A549 (cell line): ENCODE data around the gene TRIM13. TPM values are rescaled to one million over a fixed set of nuclear protein-coding genes. Genes with fewer than 3 reads are reported as not detected.

ENCODE experiments used
- ATAC-seq, 2 experiments: fragments of 200-7000 bp in 1 of 2; fragments of >200 bp in 1 of 2; cut with Nextera tagmentation in 1 of 2; cut with Tn5 transposase in 1 of 2; 3 replicates each; pipeline versions ENCODE4 v1.8.0 to v1.9.1; 2018 to 2020; ENCODE audit warnings: mild to moderate bottlenecking in 1 of 2, moderate library complexity in 1 of 2
- CTCF ChIA-PET: fragments of 300-600 bp; sonication (Branson Sonifier 250); formaldehyde crosslinking; extraction: SDS; loops from one replicate; lab custom pipeline; 2021; ENCODE audit warnings: antibody characterized with exemption, inconsistent platforms; lab: Yijun Ruan, JAX
- POLR2A ChIA-PET: fragments of 350-600 bp; formaldehyde crosslinking; extraction: SDS; loops from one replicate; lab custom pipeline; 2021; ENCODE audit warnings: antibody characterized with exemption, inconsistent platforms; lab: Yijun Ruan, JAX
- DNase-seq, 2 experiments: peaks; one replicate each; pipeline versions ENCODE4 v3.0.0 to v3.0.0-alpha.2; 2011 to 2016; ENCODE audit warnings: low read depth in 1 of 2, low spot score in 1 of 2
- FAIRE-seq: peaks from 2 replicates; lab custom pipeline; 2011; peaks lifted over from hg19 to GRCh38; lab: Jason Lieb, UNC
- H3K27ac ChIP-seq, 2 experiments: fragments of >200 bp; sonication (Bioruptor Twin); formaldehyde crosslinking; 3 replicates each; pipeline ENCODE4 v1.5.1; 2016 to 2017
- H3K4me1 ChIP-seq: fragments of >200 bp; sonication (Bioruptor Twin); formaldehyde crosslinking; 3 replicates; pipeline ENCODE4 v1.6.1; 2016
- H3K4me2 ChIP-seq: fragments of >200 bp; sonication (Bioruptor Twin); formaldehyde crosslinking; 3 replicates; pipeline ENCODE4 v1.6.1; 2016
- H3K4me3 ChIP-seq: fragments of >200 bp; sonication (Bioruptor Twin); formaldehyde crosslinking; 3 replicates; pipeline ENCODE4 v1.5.1; 2016
- H3K9me3 ChIP-seq: fragments of >200 bp; sonication (Bioruptor Twin); formaldehyde crosslinking; 3 replicates; pipeline ENCODE4 v1.6.1; 2016
- BHLHE40 ChIP-seq: IDR thresholded peaks from 2 replicates; pipeline ENCODE4 v1.6.1; 2012; ENCODE audit warnings: low read depth, low read length, inconsistent platforms
- CEBPB ChIP-seq, 2 experiments: fragments of >200 bp in 1 of 2; sonication (Bioruptor Twin) in 1 of 2; formaldehyde crosslinking in 1 of 2; IDR thresholded peaks; 2 replicates each; pipeline ENCODE4 v1.6.1; 2012 to 2016
- CHD2 ChIP-seq: fragments of 150-350 bp; IDR thresholded peaks from 2 replicates; pipeline ENCODE4 v1.6.1; 2014; ENCODE audit warnings: low read length; ENCODE audit not compliant: partially characterized antibody
- CHD4 ChIP-seq: fragments of 200-600 bp; sonication (generic); IDR thresholded peaks from 2 replicates; pipeline ENCODE4 v1.6.1; 2016; ENCODE audit warnings: antibody characterized with exemption, mild to moderate bottlenecking, borderline replicate concordance
- EHF ChIP-seq: fragments of 250-450 bp; sonication (Bioruptor Pico); IDR thresholded peaks from 2 replicates; pipeline ENCODE4 v1.5.0; 2020; ENCODE audit warnings: mild to moderate bottlenecking
- FOSB ChIP-seq: fragments of 250-450 bp; sonication (Bioruptor Pico); IDR thresholded peaks from 2 replicates; pipeline ENCODE4 v1.5.0; 2020; ENCODE audit warnings: mild to moderate bottlenecking, moderate library complexity
- FOSL2 ChIP-seq, 2 experiments: fragments of 450-650 bp in 1 of 2; fragments of >200 bp in 1 of 2; sonication (Bioruptor Twin) in 1 of 2; formaldehyde crosslinking; IDR thresholded peaks; 2 replicates each; pipeline versions ENCODE4 v1.5.0 to v1.6.1; 2016 to 2020; ENCODE audit warnings: mild to moderate bottlenecking in 1 of 2, moderate library complexity in 1 of 2
- GATA3 ChIP-seq: IDR thresholded peaks from 2 replicates; pipeline ENCODE4 v1.6.1; 2012; ENCODE audit warnings: borderline replicate concordance
- HOXB13 ChIP-seq: fragments of 250-450 bp; sonication (Bioruptor Pico); IDR thresholded peaks from 2 replicates; pipeline ENCODE4 v1.5.0; 2020; ENCODE audit warnings: low read depth, mild to moderate bottlenecking, moderate library complexity
- HOXB5 ChIP-seq: fragments of 250-450 bp; sonication (Bioruptor Pico); IDR thresholded peaks from 2 replicates; pipeline ENCODE4 v1.5.0; 2020; ENCODE audit warnings: mild to moderate bottlenecking, moderate library complexity
- JUNB ChIP-seq: fragments of >200 bp; sonication (Bioruptor Twin); formaldehyde crosslinking; IDR thresholded peaks from 2 replicates; pipeline ENCODE4 v1.6.1; 2016
- KDM1A ChIP-seq: fragments of 200-600 bp; sonication (generic); IDR thresholded peaks from 2 replicates; pipeline ENCODE4 v1.6.1; 2016; ENCODE audit warnings: low read depth, mild to moderate bottlenecking
- MAFK ChIP-seq: fragments of 450-650 bp; IDR thresholded peaks from 2 replicates; pipeline ENCODE4 v1.6.1; 2014; ENCODE audit not compliant: partially characterized antibody
- MYC ChIP-seq: IDR thresholded peaks from 2 replicates; pipeline ENCODE4 v1.6.1; 2012; ENCODE audit warnings: mild to moderate bottlenecking, inconsistent platforms, low read length, improper control_type of control experiment, borderline replicate concordance
- NFE2L2 ChIP-seq: fragments of 150-350 bp; conservative IDR thresholded peaks from 2 replicates; pipeline ENCODE4 v1.6.1; 2014; ENCODE audit warnings: low read length
- NR3C1 ChIP-seq: fragments of >200 bp; sonication (Bioruptor Twin); formaldehyde crosslinking; IDR thresholded peaks from 3 replicates; pipeline ENCODE4 v1.6.1; 2017
- POLR2A ChIP-seq: IDR thresholded peaks from 2 replicates; pipeline ENCODE4 v1.6.1; 2012; ENCODE audit warnings: mild to moderate bottlenecking, low read length
- POLR2AphosphoS2 ChIP-seq: conservative IDR thresholded peaks from 2 replicates; pipeline ENCODE4 v1.6.1; 2012; ENCODE audit warnings: low read length, improper control_type of control experiment, inconsistent platforms
- RAD21 ChIP-seq, 2 experiments: fragments of >200 bp in 1 of 2; sonication (Bioruptor Twin) in 1 of 2; formaldehyde crosslinking in 1 of 2; IDR thresholded peaks in 1 of 2; conservative IDR thresholded peaks in 1 of 2; 2 replicates in 1 of 2; 3 replicates in 1 of 2; pipeline ENCODE4 v1.6.1; 2012 to 2018; ENCODE audit warnings: inconsistent platforms in 1 of 2
- RCOR1 ChIP-seq: fragments of 150-350 bp; IDR thresholded peaks from 2 replicates; pipeline ENCODE4 v1.6.1; 2014; ENCODE audit warnings: antibody characterized with exemption, low read length, low read depth
- RFX5 ChIP-seq: fragments of 450-650 bp; IDR thresholded peaks from 2 replicates; pipeline ENCODE4 v1.7.1; 2014; ENCODE audit warnings: antibody characterized with exemption, mild to moderate bottlenecking, moderate library complexity
- SREBF2 ChIP-seq: fragments of 450-650 bp; IDR thresholded peaks from 2 replicates; pipeline ENCODE4 v1.6.1; 2014; ENCODE audit warnings: mild to moderate bottlenecking, moderate library complexity
- WGBS: methylation state at CpG from one replicate; pipeline ENCODE4 v1.1.6; 2017; ENCODE audit errors: missing lambda C conversion rate; 5-methylcytosine and 5-hydroxymethylcytosine counted together
- polyA plus RNA-seq, 4 experiments: library from polyadenylated mRNA; depleted of rRNA in 3 of 4; stranded (reverse); fragments of >200 nt; fragmentation: RNase III in 1 of 4; extraction: RNeasy Plus Mini Kit Qiagen cat#74134 plus additional on column Dnase treatment in 1 of 4; gene quantifications; 2 replicates in 3 of 4; 3 replicates in 1 of 4; pipeline ENCODE4 v1.2.3, GENCODE V29; 2011 to 2017
- TF ChIP-seq, protein P1 (sequence below): IDR thresholded peaks from 2 replicates; pipeline ENCODE4 v1.6.1; 2012
- TF ChIP-seq, protein P2 (sequence below): fragments of >200 bp; sonication (Bioruptor Twin); formaldehyde crosslinking; IDR thresholded peaks from 3 replicates; pipeline ENCODE4 v1.5.1; 2016
- TF ChIP-seq, protein P3 (sequence below): fragments of 250-450 bp; sonication (Bioruptor Pico); IDR thresholded peaks from 2 replicates; pipeline ENCODE4 v1.5.0; 2021; ENCODE audit warnings: mild to moderate bottlenecking, moderate library complexity, borderline replicate concordance
- TF ChIP-seq, protein P4 (sequence below): fragments of >200 bp; sonication (Bioruptor Twin); formaldehyde crosslinking; IDR thresholded peaks from 3 replicates; pipeline ENCODE4 v1.6.1; 2016
- TF ChIP-seq, protein P5 (sequence below): fragments of 450-650 bp; IDR thresholded peaks from 2 replicates; pipeline ENCODE4 v1.6.1; 2014; ENCODE audit warnings: antibody characterized with exemption

TRIM13 gene
- polyA plus RNA-seq, 2 of the 4 experiments (the other 2 are of a cell fraction) = 10.9 to 22.4 TPM

DNA sequence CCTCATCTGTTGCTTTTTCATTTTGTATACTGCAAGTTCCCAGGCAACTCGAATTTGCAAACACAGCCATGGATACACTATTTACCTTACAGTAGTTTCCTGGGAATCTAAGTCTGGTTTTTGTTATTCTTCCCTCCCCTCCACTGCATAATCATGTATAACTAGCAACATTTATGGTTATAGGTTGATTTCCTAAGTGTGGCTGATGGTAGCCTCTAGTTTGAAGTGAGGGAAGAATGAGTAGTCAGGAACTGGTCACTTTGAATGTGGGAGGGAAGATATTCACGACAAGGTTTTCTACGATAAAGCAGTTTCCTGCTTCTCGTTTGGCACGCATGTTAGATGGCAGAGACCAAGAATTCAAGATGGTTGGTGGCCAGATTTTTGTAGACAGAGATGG, 18.4 kb downstream of the TRIM13 start, which contains the start of gene KCNRG:
Gene KCNRG (plus strand): TSS at position 187 of the 400 bp plus-strand sequence. CDS start 50 bp downstream, at position 237.
- 83% methylated on average over 5 of the region's 5 CpGs for WGBS
- no peak for FAIRE-seq
- Histone ChIP-seq H3K27ac (no peak within 1 kb of the TSS), H3K4me1 (no peaks in the 10 kb centered on the region), H3K4me2 (no peak within 1 kb of the TSS), H3K4me3 (no peak within 1 kb of the TSS), H3K9me3 (no peaks in the 10 kb centered on the region)
- no peak for DNase-seq
- ChIA-PET CTCF (interaction anchor here (0.8 kb wide), 1 partner anchor 18 kb away, joined by 3 read pairs; no protein-coding TSS in a partner anchor), POLR2A (interaction anchor here (2.3 kb wide), 1 partner anchor 18 kb away, joined by 10 read pairs; no protein-coding TSS in a partner anchor)
- no peak for ATAC-seq
- TF ChIP-seq POLR2AphosphoS2 = no peak
- TF ChIP-seq BHLHE40 = no peak
- no peak for TF ChIP-seq HOXB13 (CRISPR knock-in tag)
- no peak for TF ChIP-seq RFX5
- no peak for TF ChIP-seq SREBF2
- TF ChIP-seq RCOR1 = no peak
- TF ChIP-seq MYC = no peak
- no peak for TF ChIP-seq GATA3

DNA sequence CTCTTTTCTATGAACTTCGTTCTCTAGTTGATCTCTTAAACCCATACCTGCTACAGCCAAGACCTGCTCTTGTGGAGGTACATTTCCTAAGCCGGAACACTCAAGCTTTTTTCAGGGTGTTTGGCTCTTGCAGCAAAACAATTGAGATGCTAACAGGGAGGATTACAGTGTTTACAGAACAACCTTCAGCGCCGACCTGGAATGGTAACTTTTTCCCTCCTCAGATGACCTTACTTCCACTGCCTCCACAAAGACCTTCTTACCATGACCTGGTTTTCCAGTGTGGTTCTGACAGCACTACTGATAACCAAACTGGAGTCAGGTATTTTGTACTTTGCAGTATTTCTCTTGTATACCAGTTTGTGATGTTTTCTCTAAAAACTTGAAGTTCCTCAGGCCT, 18.9 kb downstream of the TRIM13 start:
- Histone ChIP-seq H3K9me3 (no peaks in the 10 kb centered on the region), H3K4me2 (no peak overlapping the region), H3K4me1 (no peaks in the 10 kb centered on the region), H3K4me3 (no peak overlapping the region), H3K27ac (no peak overlapping the region)
- CTCF ChIA-PET = interaction anchor here (0.8 kb wide), 1 partner anchor 18 kb away, joined by 3 read pairs; no protein-coding TSS in a partner anchor
- DNase-seq = no peak
- WGBS = 98% methylated on average over 4 of the region's 4 CpGs
- TF ChIP-seq, protein P1, sequence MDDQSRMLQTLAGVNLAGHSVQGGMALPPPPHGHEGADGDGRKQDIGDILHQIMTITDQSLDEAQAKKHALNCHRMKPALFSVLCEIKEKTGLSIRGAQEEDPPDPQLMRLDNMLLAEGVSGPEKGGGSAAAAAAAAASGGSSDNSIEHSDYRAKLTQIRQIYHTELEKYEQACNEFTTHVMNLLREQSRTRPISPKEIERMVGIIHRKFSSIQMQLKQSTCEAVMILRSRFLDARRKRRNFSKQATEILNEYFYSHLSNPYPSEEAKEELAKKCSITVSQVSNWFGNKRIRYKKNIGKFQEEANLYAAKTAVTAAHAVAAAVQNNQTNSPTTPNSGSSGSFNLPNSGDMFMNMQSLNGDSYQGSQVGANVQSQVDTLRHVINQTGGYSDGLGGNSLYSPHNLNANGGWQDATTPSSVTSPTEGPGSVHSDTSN = no peak
- TF ChIP-seq CEBPB (IDR thresholded peaks at IDR 0.05) = no peak
- no peak for FAIRE-seq
- ATAC-seq = no peak
- POLR2A ChIA-PET = interaction anchor here (2.3 kb wide), 1 partner anchor 18 kb away, joined by 10 read pairs; no protein-coding TSS in a partner anchor

DNA sequence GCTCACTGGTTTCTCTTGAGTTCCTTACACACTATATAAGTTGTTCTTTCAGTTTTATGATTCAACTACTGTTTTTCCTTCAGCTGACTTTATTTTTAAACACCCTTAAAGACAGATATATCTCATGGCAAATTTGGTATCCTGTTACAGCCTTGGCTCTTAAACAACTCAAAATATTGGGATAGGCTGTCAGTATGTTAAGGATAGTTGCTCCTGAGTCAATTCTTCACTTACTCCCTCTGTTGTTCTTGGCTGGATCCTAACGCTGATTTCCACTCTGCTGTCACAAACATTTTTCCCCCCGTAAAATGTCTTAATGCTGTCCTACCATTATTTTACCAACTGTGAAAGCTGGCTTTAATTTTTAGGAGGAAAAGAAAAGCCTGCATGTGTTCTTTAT, 19.6 kb downstream of the TRIM13 start:
- 88% methylated on average over 2 of the region's 2 CpGs for WGBS
- no peak for ATAC-seq
- Histone ChIP-seq H3K4me2 (no peak overlapping the region), H3K27ac (no peak overlapping the region), H3K4me3 (no peak overlapping the region), H3K9me3 (no peaks in the 10 kb centered on the region), H3K4me1 (no peaks in the 10 kb centered on the region)
- no peak for DNase-seq
- FAIRE-seq = no peak
- TF ChIP-seq HOXB5 (CRISPR knock-in tag) (no peak), NR3C1 (no peak), RFX5 (no peak), RAD21 (conservative IDR thresholded peaks at IDR 0.05 in 1 of 2, IDR thresholded peaks at IDR 0.05 in 1 of 2) (no peak), POLR2A (no peak), CHD2 (no peak), MAFK (no peak), SREBF2 (no peak), NFE2L2 (no peak), JUNB (no peak), KDM1A (no peak), FOSL2 (IDR thresholded peaks at IDR 0.05) (no peak), FOSL2 (CRISPR knock-in tag; IDR thresholded peaks at IDR 0.05) (no peak), CHD4 (no peak), EHF (CRISPR knock-in tag) (no peak), FOSB (CRISPR knock-in tag) (no peak)
- TF ChIP-seq, protein P2, sequence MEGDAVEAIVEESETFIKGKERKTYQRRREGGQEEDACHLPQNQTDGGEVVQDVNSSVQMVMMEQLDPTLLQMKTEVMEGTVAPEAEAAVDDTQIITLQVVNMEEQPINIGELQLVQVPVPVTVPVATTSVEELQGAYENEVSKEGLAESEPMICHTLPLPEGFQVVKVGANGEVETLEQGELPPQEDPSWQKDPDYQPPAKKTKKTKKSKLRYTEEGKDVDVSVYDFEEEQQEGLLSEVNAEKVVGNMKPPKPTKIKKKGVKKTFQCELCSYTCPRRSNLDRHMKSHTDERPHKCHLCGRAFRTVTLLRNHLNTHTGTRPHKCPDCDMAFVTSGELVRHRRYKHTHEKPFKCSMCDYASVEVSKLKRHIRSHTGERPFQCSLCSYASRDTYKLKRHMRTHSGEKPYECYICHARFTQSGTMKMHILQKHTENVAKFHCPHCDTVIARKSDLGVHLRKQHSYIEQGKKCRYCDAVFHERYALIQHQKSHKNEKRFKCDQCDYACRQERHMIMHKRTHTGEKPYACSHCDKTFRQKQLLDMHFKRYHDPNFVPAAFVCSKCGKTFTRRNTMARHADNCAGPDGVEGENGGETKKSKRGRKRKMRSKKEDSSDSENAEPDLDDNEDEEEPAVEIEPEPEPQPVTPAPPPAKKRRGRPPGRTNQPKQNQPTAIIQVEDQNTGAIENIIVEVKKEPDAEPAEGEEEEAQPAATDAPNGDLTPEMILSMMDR = no peak
- TF ChIP-seq, protein P3, sequence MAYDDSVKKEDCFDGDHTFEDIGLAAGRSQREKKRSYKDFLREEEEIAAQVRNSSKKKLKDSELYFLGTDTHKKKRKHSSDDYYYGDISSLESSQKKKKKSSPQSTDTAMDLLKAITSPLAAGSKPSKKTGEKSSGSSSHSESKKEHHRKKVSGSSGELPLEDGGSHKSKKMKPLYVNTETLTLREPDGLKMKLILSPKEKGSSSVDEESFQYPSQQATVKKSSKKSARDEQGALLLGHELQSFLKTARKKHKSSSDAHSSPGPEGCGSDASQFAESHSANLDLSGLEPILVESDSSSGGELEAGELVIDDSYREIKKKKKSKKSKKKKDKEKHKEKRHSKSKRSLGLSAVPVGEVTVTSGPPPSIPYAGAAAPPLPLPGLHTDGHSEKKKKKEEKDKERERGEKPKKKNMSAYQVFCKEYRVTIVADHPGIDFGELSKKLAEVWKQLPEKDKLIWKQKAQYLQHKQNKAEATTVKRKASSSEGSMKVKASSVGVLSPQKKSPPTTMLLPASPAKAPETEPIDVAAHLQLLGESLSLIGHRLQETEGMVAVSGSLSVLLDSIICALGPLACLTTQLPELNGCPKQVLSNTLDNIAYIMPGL (CRISPR knock-in tag) = no peak
- TF ChIP-seq, protein P1 = no peak
- TF ChIP-seq, protein P4, sequence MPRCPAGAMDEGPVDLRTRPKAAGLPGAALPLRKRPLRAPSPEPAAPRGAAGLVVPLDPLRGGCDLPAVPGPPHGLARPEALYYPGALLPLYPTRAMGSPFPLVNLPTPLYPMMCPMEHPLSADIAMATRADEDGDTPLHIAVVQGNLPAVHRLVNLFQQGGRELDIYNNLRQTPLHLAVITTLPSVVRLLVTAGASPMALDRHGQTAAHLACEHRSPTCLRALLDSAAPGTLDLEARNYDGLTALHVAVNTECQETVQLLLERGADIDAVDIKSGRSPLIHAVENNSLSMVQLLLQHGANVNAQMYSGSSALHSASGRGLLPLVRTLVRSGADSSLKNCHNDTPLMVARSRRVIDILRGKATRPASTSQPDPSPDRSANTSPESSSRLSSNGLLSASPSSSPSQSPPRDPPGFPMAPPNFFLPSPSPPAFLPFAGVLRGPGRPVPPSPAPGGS = no peak
- TF ChIP-seq, protein P5, sequence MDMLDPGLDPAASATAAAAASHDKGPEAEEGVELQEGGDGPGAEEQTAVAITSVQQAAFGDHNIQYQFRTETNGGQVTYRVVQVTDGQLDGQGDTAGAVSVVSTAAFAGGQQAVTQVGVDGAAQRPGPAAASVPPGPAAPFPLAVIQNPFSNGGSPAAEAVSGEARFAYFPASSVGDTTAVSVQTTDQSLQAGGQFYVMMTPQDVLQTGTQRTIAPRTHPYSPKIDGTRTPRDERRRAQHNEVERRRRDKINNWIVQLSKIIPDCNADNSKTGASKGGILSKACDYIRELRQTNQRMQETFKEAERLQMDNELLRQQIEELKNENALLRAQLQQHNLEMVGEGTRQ = no peak
- POLR2A ChIA-PET = no interaction called here
- CTCF ChIA-PET = interaction anchor here (0.7 kb wide), 1 partner anchor 133 kb away, joined by 4 read pairs; no protein-coding TSS in a partner anchor
